Measurements from ENCODE around the gene UMODL1.

- TF ChIP-seq EZH2 (IDR thresholded peaks at IDR 0.05), result no peak
- TF ChIP-seq CTCF (IDR thresholded peaks at IDR 0.05), result no peak
- TF ChIP-seq EZH2phosphoT487 (IDR thresholded peaks at IDR 0.05), result no peak
These were observed 7.3 kb upstream of the UMODL1 start for GRCh38 chr21:42063571-42064521.
